ENCODE data around the gene FLNC. TPM values are rescaled to one million over a fixed set of nuclear protein-coding genes. Genes with fewer than 3 reads are reported as not detected.
A peak's percentile ranks its signal among the peaks of the same experiment; 100 is the strongest.

FLNC gene
- total and polyA plus RNA-seq, 9 of the 15 experiments (the other 6 are each of a cell fraction or from before 2014, with no cell fraction given) = 0.90 to 155 (median 28.8) TPM

- 0 out of 6 replicates have a peak, but pooled peaks of 2 of the 3 experiments have one; percentile 1 to 3 for TF ChIP-seq CTCF (IDR thresholded peaks at IDR 0.05 in 2 of 3, conservative IDR thresholded peaks at IDR 0.05 in 1 of 3; ENCODE audit: insufficient read depth in 2 of 3, low read depth in 1 of 3, low read length in 3 of 3)
- no peak for TF ChIP-seq HNRNPLL (IDR thresholded peaks at IDR 0.05; ENCODE audit: low read depth, low read length, poor library complexity, severe bottlenecking)
- TF ChIP-seq ZNF449 (CRISPR knock-in tag; IDR thresholded peaks at IDR 0.05) = no peak
- peak; percentile 20; the same call in 1 of the 2 replicates for TF ChIP-seq SMARCC2 (IDR thresholded peaks at IDR 0.05; ENCODE audit: low read depth)
- peak; percentile 75; the same call in 1 of the 2 replicates for TF ChIP-seq NBN (IDR thresholded peaks at IDR 0.05; ENCODE audit: low read depth)
- TF ChIP-seq PTBP1 (IDR thresholded peaks at IDR 0.05; ENCODE audit: low read depth, low read length) = 0 out of 2 replicates have a peak, but pooled peaks have one; percentile 39
- 0 out of 2 replicates have a peak, but pooled peaks have one; percentile 38 for TF ChIP-seq TSHZ1 (CRISPR knock-in tag; IDR thresholded peaks at IDR 0.05)
- no peak for TF ChIP-seq HDAC3 (IDR thresholded peaks at IDR 0.05; ENCODE audit: borderline replicate concordance, partially characterized antibody)
- TF ChIP-seq HDAC6 (IDR thresholded peaks at IDR 0.05; ENCODE audit: low read depth, low read length) = no peak
- TF ChIP-seq FOXK2 (conservative IDR thresholded peaks at IDR 0.05 in 1 of 2, IDR thresholded peaks at IDR 0.05 in 1 of 2; ENCODE audit: low read depth in 2 of 2) = peak; percentile 54 to 71; a peak in 2 of 4 replicates
- TF ChIP-seq THRA (IDR thresholded peaks at IDR 0.05) = no peak
- TF ChIP-seq ZNF780A (CRISPR knock-in tag; IDR thresholded peaks at IDR 0.05) = no peak
- TF ChIP-seq STAT6 (CRISPR knock-in tag; IDR thresholded peaks at IDR 0.05) = peak; percentile 60; the same call in 1 of the 2 replicates
Measured at GRCh38 chr7:128812514-128813168, 17.6 kb upstream of the FLNC start (continued).
